ENCODE measurements around the gene VENTX. TPM values are rescaled to one million over a fixed set of nuclear protein-coding genes. Genes with fewer than 3 reads are reported as not detected.

VENTX gene
- total RNA-seq, 1 donor = not detected

DNA sequence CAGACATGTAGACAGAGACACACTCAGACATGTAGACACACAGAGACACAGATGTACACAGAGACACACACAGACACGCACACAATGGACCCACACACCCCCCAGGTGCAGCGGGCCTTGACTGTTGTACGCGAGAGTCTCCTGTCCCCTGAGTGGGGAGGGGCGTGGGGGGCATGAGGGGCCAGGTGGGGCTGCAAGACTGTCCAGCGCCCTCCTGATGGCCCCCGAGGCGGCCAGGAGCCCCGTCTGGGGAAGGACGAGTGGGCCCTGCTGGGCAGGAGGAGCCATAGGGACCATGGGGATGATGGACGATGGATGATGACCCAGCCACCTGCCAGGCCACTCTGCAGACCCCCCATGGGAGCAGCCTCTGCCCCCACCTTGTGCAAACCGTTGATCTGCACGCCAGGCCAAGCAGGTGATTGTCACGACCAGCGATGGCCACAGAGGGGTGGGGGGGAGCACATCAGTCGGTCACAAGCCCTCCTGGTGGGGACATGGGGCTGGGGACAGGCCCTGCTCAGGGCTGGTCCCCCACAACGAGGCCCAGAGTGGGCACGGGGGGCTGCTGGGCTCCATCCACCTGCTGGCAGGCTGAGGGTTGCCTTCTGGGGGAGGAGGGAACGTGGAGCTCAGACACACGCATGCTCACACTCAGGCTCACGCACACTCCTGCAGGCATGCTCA lies 11.6 kb downstream of the VENTX start:
- no peak for DNase-seq (ENCODE audit: low read depth)
- TF ChIP-seq, protein P1, sequence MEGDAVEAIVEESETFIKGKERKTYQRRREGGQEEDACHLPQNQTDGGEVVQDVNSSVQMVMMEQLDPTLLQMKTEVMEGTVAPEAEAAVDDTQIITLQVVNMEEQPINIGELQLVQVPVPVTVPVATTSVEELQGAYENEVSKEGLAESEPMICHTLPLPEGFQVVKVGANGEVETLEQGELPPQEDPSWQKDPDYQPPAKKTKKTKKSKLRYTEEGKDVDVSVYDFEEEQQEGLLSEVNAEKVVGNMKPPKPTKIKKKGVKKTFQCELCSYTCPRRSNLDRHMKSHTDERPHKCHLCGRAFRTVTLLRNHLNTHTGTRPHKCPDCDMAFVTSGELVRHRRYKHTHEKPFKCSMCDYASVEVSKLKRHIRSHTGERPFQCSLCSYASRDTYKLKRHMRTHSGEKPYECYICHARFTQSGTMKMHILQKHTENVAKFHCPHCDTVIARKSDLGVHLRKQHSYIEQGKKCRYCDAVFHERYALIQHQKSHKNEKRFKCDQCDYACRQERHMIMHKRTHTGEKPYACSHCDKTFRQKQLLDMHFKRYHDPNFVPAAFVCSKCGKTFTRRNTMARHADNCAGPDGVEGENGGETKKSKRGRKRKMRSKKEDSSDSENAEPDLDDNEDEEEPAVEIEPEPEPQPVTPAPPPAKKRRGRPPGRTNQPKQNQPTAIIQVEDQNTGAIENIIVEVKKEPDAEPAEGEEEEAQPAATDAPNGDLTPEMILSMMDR (IDR thresholded peaks at IDR 0.05; ENCODE audit: insufficient read depth, low read depth, low read length) = no peak
- H3K4me3 ChIP-seq (ENCODE audit: low read depth, low read length) = no peak overlapping the region

GRCh38 chr10:133249975-133250754 lies 12.5 kb downstream of the VENTX start:
- DNase-seq (ENCODE audit: low read depth) = peak; percentile 9
- H3K4me3 ChIP-seq (ENCODE audit: low read depth, low read length) = no peak overlapping the region
- TF ChIP-seq, protein P1 (IDR thresholded peaks at IDR 0.05; ENCODE audit: insufficient read depth, low read depth, low read length) = no peak

DNA sequence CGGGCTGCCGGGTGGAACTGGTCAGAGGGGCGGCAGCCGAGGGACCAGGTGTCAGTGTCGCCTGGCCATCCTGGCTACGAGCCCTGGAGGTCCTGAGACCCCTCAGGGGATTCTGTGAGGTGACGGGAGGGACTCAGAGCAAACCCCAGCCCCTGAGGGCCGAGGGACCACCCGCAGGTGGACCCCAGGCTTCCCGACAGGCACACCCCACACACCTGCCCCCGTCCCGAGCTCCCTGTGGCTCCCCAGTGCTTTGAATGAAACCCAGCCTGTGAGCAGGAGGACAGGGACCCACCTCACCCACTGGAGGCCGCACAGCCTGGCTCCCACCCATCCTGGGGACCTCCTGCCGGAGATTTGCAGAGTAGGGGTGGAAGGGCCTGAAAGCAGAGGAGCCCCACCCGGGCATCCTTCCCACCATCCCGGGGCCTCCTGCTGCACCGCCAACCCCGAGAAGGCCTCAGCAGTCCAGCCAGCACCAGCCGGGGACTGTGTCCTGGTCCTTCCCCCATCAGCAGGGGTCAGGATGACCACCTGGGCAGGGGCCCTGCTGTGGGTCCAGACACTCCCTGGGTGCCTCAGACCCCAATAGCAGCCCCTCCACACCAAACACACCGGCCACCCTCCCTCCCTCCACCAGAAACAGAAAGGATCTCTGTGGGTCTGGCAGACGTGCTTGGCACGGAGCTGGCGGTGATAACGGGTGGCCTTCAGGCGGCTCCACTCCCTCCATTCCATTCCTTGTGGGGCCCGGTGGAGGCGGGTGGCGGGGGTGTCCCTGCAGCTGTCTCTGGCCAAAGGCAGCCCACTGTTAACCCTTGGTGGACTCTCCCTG lies 13.9 kb downstream of the VENTX start:
- TF ChIP-seq, protein P1 (IDR thresholded peaks at IDR 0.05; ENCODE audit: insufficient read depth, low read depth, low read length) = no peak
- no peak for DNase-seq (ENCODE audit: low read depth)
- H3K4me3 ChIP-seq (ENCODE audit: low read depth, low read length) = no peak overlapping the region

DNA sequence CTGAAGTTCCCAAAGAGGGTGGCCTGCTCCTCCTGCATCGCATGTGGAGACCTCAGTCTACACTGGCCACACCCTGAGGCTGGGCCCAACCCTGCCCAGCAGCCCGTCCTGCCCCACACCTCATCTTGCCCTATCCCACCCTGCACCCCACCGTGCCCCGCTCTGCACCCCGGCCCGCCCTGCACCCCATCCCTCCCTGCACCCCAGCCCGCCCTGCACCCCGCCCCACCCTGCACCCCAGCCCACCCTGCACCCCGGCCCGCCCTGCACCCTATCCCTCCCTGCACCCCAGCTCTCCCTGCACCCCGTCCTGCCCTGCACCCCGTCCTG lies 14.5 kb downstream of the VENTX start:
- no peak for DNase-seq (ENCODE audit: low read depth)
- no peak overlapping the region for H3K4me3 ChIP-seq (ENCODE audit: low read depth, low read length)
- TF ChIP-seq, protein P1 (IDR thresholded peaks at IDR 0.05; ENCODE audit: insufficient read depth, low read depth, low read length) = no peak

GRCh38 chr10:133253361-133253955 lies 15.8 kb downstream of the VENTX start:
- DNase-seq (ENCODE audit: low read depth) = no peak
- TF ChIP-seq, protein P1 (IDR thresholded peaks at IDR 0.05; ENCODE audit: insufficient read depth, low read depth, low read length) = no peak
- no peak overlapping the region for H3K4me3 ChIP-seq (ENCODE audit: low read depth, low read length)

GRCh38 chr10:133254421-133255120 lies 16.9 kb downstream of the VENTX start:
- TF ChIP-seq, protein P1 (IDR thresholded peaks at IDR 0.05; ENCODE audit: insufficient read depth, low read depth, low read length) = no peak
- DNase-seq (ENCODE audit: low read depth) = no peak
- H3K4me3 ChIP-seq (ENCODE audit: low read depth, low read length) = no peak overlapping the region

Measured in fibroblast of villous mesenchyme (primary cell).